HG02970 (cell line): ENCODE measurements around the gene EPB41L5.
A peak's percentile ranks its signal among the peaks of the same experiment; 100 is the strongest.

Source experiments
- ATAC-seq: cut with Tn5 transposase; IDR thresholded peaks from one replicate; pipeline ENCODE4 v1.9.1; 2021; ENCODE audit warnings: mild to moderate bottlenecking, moderate library complexity, moderate number of reproducible peaks; ENCODE audit not compliant: unreplicated experiment, low FRiP score

Gene EPB41L5

DNA sequence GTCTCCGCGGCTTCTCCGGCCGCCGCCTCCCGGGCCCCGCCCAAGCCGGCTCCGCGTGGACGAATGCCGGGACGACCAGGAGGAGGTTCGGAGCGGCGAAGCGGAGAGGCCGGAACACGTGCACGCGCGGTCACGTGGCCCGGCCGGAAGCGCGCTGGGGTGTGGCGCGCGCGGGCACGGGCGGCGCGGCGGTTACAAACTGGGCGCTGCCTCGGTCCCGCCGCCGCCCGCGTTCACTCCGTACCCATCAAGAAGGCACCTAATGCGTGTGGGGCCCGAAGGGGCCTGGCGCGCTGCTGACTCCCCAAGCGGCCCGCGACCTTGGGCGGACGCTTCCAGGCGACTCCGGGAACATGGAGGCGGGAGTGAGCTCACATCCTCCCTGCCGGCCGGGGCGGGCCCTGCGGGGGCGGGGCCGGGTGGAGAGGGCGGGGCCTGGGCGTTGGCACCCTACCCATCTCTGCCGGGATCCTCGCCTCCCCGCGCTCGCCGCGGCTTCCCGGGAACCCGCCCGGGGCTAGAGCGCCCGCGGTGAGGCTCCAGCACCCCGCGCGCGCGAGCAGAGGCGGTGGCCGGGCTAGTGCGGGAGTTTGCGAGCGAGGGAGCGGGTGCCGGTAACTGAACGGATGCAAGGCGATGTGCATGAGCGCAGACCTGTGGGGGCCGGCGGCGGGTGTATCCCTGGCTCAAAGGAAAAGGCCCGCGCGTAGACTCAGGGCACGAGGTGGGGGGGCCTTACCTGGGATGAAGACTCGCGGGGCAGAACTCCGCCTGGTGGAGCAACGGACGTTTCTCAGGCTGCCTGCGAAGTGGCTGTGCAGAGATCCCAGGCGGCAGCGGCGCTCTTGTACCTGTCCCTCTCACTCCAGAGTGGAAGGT, 210.4 kb downstream of the EPB41L5 start, which contains the start of gene TMEM185B:
Gene TMEM185B, minus strand, starts transcription at position 367 of the 879 bp plus-strand sequence. CDS start 424 bp downstream, outside the sequence.
- peak; percentile 82 for ATAC-seq

DNA sequence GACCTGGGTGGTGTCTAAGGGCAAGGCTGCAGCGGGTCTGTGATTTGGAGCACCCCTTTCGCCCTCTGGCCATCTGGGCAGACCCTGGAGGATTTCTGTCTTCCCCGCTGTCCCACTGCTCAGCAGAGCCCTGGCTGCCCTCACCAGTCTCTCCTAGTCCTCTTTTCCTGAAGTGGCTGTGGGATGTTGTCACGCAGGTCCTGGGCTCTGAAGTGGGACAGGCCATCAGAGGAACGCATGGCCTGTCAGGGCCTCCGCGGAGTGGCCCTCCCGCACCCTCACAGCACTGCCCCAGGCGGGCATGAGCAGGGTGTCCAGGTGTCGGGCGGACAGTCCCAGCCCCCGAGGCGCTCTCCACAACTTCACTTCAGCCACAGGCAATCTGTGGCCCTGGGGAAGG, 211.4 kb downstream of the EPB41L5 start:
- ATAC-seq = no peak

DNA sequence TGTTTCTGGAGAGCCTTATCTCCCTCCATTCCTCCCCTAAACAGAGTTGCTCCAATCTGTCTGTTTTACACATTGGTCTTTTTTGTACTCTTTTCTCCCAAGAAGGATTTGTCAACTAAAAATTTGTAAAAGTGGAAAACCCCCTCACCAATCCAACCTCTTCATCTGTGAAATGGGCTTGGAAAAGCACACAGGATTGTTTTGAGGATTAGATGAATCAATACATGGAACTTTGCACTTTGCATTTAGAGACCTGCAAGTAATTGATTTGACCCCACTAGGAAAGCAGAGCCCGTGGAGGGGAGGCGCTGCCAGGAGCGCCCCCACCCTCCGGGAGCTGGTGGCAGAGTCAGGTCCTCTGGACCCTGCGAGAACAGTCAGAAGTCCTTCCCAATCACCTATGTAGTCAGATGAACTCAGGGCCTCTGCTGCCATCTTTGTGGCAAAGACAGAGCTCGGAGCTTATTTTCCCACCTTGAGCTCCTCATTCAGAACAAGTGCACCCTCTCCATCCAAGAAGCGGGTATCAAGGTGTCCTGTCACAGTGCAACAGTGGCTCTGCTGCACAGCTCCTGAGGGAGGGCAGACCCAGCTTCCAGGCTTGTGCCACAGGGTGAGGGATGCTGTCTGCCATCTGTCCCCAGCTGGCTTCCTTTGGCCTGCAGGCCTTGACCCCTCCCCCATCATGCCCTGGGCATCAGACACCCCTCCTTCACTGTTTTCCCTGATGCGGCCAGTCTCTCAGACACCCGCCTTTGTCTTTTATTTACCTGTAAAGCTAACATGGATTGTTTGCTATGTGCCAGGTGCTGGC, 212.1 kb downstream of the EPB41L5 start:
- ATAC-seq = no peak

GRCh38 chr2:120225549-120226065, 212.7 kb downstream of the EPB41L5 start:
- ATAC-seq = no peak

DNA sequence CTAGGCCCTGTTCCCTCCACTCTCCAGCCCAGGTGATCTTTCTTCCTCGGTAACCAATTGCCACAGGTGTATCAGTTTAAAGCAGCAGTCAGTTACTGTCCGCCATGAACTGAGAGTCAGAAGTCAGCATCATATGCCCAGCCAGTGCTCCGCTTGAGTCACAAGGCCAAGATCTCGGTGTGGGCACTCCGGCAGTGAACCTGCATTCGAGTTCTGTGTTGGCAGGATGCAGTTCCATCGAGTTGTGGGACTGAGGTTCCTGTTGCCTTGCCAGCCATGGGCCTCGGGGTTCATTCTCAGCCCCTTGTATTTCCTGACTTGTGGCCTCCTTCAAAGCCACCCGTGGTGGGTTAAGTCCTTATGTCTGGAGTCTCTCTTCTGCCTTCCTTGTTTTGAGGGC, 213.4 kb downstream of the EPB41L5 start:
- no peak for ATAC-seq

DNA sequence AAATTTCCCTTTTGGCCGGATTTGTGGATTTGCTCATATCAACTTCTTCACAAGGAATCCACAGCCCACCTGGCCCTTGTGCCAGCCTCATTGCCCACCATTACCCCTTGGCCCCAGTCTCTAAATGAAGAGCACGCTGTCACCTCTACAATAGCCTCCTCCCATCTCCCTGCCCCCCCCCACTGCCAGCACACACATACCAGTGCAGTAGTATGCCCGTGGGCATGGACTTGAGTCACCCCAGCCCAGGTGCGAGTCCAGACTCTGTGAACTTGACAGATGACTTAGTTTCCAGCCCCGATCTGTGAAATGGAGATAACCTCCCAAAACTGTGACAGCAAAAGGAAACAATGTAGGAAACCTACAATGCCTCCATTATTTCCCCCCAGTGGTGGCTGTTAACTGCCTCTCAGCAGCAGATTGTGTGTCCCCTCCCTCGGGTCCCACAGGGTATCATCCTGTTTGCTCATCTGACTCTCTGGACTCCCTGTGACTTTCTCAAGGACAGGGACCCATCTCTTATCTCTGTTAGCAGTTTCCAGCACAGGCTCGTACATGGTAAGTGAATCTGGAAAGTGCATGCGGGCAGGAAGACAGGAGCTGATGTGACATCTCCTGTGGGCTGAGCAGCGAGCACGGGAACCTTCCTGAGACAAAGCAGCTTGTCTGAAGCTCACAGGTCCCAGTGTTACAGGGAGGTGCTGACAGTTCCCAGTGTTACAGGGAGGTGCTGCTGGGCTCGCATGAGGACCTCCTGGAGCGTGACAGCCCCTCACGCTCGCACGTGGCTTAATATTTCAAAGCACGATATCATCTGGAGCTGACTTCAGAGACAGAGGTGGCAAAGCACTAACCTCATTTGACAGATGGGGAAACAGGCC, 214.5 kb downstream of the EPB41L5 start:
- ATAC-seq = no peak

- no peak for ATAC-seq
Measured at GRCh38 chr2:120228503-120228902, 215.6 kb downstream of the EPB41L5 start.
